DND-41 (cell line): ENCODE data around the gene HBG1.

ENCODE experiments used
- EZH2 ChIP-seq: IDR thresholded peaks from 3 replicates; pipeline ENCODE4 v1.6.1; 2012; ENCODE audit warnings: borderline replicate concordance, low read depth, mild to moderate bottlenecking, moderate library complexity, low read length, inconsistent platforms; ENCODE audit not compliant: severe bottlenecking
- TF ChIP-seq, protein P1 (sequence below): IDR thresholded peaks from 2 replicates; pipeline ENCODE4 v1.5.1; 2012; ENCODE audit warnings: borderline replicate concordance, low read length, moderate library complexity, mild to moderate bottlenecking; ENCODE audit not compliant: poor library complexity, severe bottlenecking; ENCODE audit errors: extremely low read depth

DNA sequence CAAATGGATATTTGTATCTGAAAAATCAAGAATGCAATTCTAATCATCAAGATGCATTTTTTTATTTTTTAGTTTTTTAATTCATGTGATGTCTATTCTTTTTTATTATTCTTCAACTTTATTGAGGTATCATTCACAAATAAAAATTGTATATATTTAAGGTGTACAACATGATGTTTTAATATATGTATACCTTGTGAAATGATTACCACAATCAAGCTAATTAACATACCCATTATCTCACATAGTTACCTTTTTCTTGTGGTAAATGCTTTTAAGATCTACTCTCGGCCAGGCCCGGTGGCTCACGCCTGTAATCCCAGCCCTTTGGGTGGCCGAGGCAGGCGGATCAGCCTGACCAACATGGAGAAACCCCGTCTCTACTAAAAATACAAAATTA is 26.5 kb downstream of the HBG1 start:
- TF ChIP-seq, protein P1, sequence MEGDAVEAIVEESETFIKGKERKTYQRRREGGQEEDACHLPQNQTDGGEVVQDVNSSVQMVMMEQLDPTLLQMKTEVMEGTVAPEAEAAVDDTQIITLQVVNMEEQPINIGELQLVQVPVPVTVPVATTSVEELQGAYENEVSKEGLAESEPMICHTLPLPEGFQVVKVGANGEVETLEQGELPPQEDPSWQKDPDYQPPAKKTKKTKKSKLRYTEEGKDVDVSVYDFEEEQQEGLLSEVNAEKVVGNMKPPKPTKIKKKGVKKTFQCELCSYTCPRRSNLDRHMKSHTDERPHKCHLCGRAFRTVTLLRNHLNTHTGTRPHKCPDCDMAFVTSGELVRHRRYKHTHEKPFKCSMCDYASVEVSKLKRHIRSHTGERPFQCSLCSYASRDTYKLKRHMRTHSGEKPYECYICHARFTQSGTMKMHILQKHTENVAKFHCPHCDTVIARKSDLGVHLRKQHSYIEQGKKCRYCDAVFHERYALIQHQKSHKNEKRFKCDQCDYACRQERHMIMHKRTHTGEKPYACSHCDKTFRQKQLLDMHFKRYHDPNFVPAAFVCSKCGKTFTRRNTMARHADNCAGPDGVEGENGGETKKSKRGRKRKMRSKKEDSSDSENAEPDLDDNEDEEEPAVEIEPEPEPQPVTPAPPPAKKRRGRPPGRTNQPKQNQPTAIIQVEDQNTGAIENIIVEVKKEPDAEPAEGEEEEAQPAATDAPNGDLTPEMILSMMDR, result no peak
- no peak for TF ChIP-seq EZH2
